Skeletal muscle tissue (tissue), 4 donors: Measurements from ENCODE around the gene ACHE. TPM values are rescaled to one million over a fixed set of nuclear protein-coding genes. Genes with fewer than 3 reads are reported as not detected.
A peak's percentile ranks its signal among the peaks of the same experiment; 100 is the strongest.

Experiments used
- H3K27ac ChIP-seq: one replicate; pipeline ENCODE4 v1.7.0; 2013; ENCODE audit warnings: mild to moderate bottlenecking, low read depth, low read length, inconsistent platforms
- H3K27me3 ChIP-seq, 3 donors: one replicate each; pipeline ENCODE4 v1.7.0; 2013; ENCODE audit warnings: low read length in 3 of 3; ENCODE audit not compliant: control insufficient read depth in 3 of 3, insufficient read depth in 3 of 3
- H3K36me3 ChIP-seq, 3 donors: one replicate each; pipeline ENCODE4 v1.7.0; 2013; ENCODE audit warnings: low read length in 3 of 3; ENCODE audit not compliant: control insufficient read depth in 3 of 3, insufficient read depth in 3 of 3
- H3K4me1 ChIP-seq, 3 donors: one replicate each; pipeline ENCODE4 v1.7.0; 2013; ENCODE audit warnings: low read length in 3 of 3, mild to moderate bottlenecking in 3 of 3; ENCODE audit not compliant: control insufficient read depth in 3 of 3, insufficient read depth in 3 of 3
- H3K4me3 ChIP-seq, 3 donors: one replicate each; pipeline ENCODE4 v1.7.0; 2013; ENCODE audit warnings: low read length in 3 of 3
- H3K9ac ChIP-seq, 3 donors: one replicate each; pipeline ENCODE4 v1.7.0; 2013; ENCODE audit warnings: low read length in 3 of 3, mild to moderate bottlenecking in 3 of 3, moderate library complexity in 2 of 3, low read depth in 1 of 3
- H3K9me3 ChIP-seq, 3 donors: one replicate each; pipeline ENCODE4 v1.7.0; 2013; ENCODE audit warnings: low read length in 3 of 3; ENCODE audit not compliant: control insufficient read depth in 3 of 3
- total RNA-seq: library from RNA; depleted of rRNA; stranded (reverse); fragments of >200 nt; gene quantifications from one replicate; pipeline ENCODE4 v1.2.3, GENCODE V29; 2014
- donor health status: Osteomylitis.

ACHE gene
- total RNA-seq, 1 donor from 2014 or later: 36.0 TPM

GRCh38 chr7:100899432-100899831 lies 3.7 kb upstream of the ACHE start:
- no peak overlapping the region for H3K27ac ChIP-seq
- H3K4me3 ChIP-seq: no peak overlapping the region
- H3K27me3 ChIP-seq: peaks cover 4 to 9% (median 6%) of the 10 kb centered on the region in 3 donors
- no peaks in the 10 kb centered on the region for H3K36me3 ChIP-seq
- H3K9me3 ChIP-seq: no peaks in the 10 kb centered on the region
- peaks cover 7 to 13% (median 9%) of the 10 kb centered on the region in 3 donors for H3K4me1 ChIP-seq
- H3K9ac ChIP-seq: no peak overlapping the region

GRCh38 chr7:100897772-100898454 lies 2.2 kb upstream of the ACHE start:
- peaks cover 2 to 9% (median 6%) of the 10 kb centered on the region in 3 donors for H3K36me3 ChIP-seq
- H3K27ac ChIP-seq: no peak overlapping the region
- H3K27me3 ChIP-seq: peaks cover 4 to 9% (median 6%) of the 10 kb centered on the region in 3 donors
- H3K4me3 ChIP-seq: no peak overlapping the region
- no peaks in the 10 kb centered on the region for H3K9me3 ChIP-seq
- peaks cover 21 to 25% (median 22%) of the 10 kb centered on the region in 3 donors for H3K4me1 ChIP-seq
- H3K9ac ChIP-seq: no peak overlapping the region

GRCh38 chr7:100896732-100897608 lies 1.3 kb upstream of the ACHE start:
- no peaks in the 10 kb centered on the region for H3K9me3 ChIP-seq
- H3K27ac ChIP-seq: no peak overlapping the region
- peaks cover 27 to 32% (median 31%) of the 10 kb centered on the region in 3 donors for H3K4me1 ChIP-seq
- peak overlapping the region in 2 of 3 donors; percentile 68 to 69 for H3K4me3 ChIP-seq
- peaks cover 7 to 14% (median 11%) of the 10 kb centered on the region in 3 donors for H3K36me3 ChIP-seq
- H3K27me3 ChIP-seq: peaks cover 4 to 9% (median 6%) of the 10 kb centered on the region in 3 donors
- H3K9ac ChIP-seq: peak overlapping the region in 1 of 3 donors; percentile 50

GRCh38 chr7:100895956-100896731 lies 456 bp upstream of the ACHE start:
- Histone ChIP-seq H3K27ac (peak overlapping the region; percentile 94), H3K27me3 (peaks cover 4 to 9% (median 6%) of the 10 kb centered on the region in 3 donors), H3K9ac (peak overlapping the region in 2 of 3 donors; percentile 65 to 75), H3K4me1 (peaks cover 30 to 34% (median 32%) of the 10 kb centered on the region in 3 donors), H3K9me3 (no peaks in the 10 kb centered on the region), H3K36me3 (peaks cover 9 to 14% (median 13%) of the 10 kb centered on the region in 3 donors), H3K4me3 (peak overlapping the region; percentile 59 to 69 (median 68))

- H3K9ac ChIP-seq: peak overlapping the region; percentile 82 to 87 (median 84)
These were observed 608 bp downstream of the ACHE start for GRCh38 chr7:100894860-100895700.

GRCh38 chr7:100893910-100894721 lies 1.6 kb downstream of the ACHE start:
- Histone ChIP-seq H3K4me3 (peak overlapping the region; percentile 52 to 75 (median 73)), H3K27me3 (peaks cover 4 to 9% (median 6%) of the 10 kb centered on the region in 3 donors), H3K27ac (peak overlapping the region; percentile 94), H3K9me3 (no peaks in the 10 kb centered on the region), H3K4me1 (peaks cover 37 to 51% (median 48%) of the 10 kb centered on the region in 3 donors), H3K36me3 (peaks cover 9 to 14% (median 13%) of the 10 kb centered on the region in 3 donors), H3K9ac (peak overlapping the region; percentile 82 to 87 (median 84))

More at GRCh38 chr7:100894860-100895700, 608 bp downstream of the ACHE start:
- no peaks in the 10 kb centered on the region for H3K9me3 ChIP-seq
- H3K27me3 ChIP-seq: peaks cover 4 to 9% (median 6%) of the 10 kb centered on the region in 3 donors
- peak overlapping the region; percentile 52 to 75 (median 73) for H3K4me3 ChIP-seq
- peaks cover 35 to 43% (median 43%) of the 10 kb centered on the region in 3 donors for H3K4me1 ChIP-seq
- H3K27ac ChIP-seq: peak overlapping the region; percentile 94
- peaks cover 9 to 14% (median 13%) of the 10 kb centered on the region in 3 donors for H3K36me3 ChIP-seq

- Histone ChIP-seq H3K4me3 (peak overlapping the region; percentile 49 to 75 (median 73)), H3K4me1 (peaks cover 44 to 58% (median 55%) of the 10 kb centered on the region in 3 donors), H3K27me3 (peaks cover 4 to 9% (median 6%) of the 10 kb centered on the region in 3 donors), H3K9me3 (no peaks in the 10 kb centered on the region), H3K36me3 (peaks cover 12 to 17% (median 15%) of the 10 kb centered on the region in 3 donors), H3K9ac (peak overlapping the region; percentile 68 to 87 (median 84)), H3K27ac (peak overlapping the region; percentile 94)
These were observed 2.3 kb downstream of the ACHE start for GRCh38 chr7:100893318-100893895.
